H9 (cell line): ENCODE measurements around the gene CFAP99. TPM values are rescaled to one million over a fixed set of nuclear protein-coding genes. Genes with fewer than 3 reads are reported as not detected.

Experiments
- DNase-seq: peaks from one replicate; pipeline ENCODE4 v3.0.0-alpha.2; 2017
- H2AFZ ChIP-seq: one replicate; pipeline ENCODE4 v1.6.1; 2013; ENCODE audit warnings: mild to moderate bottlenecking, low read length, control low read depth, moderate library complexity
- H2AK5ac ChIP-seq: 2 replicates; pipeline ENCODE4 v1.6.1; 2013; ENCODE audit warnings: low read length, control low read depth, mixed read lengths; ENCODE audit not compliant: insufficient read length
- H2BK120ac ChIP-seq: one replicate; pipeline ENCODE4 v1.6.1; 2013; ENCODE audit warnings: low read depth, mild to moderate bottlenecking, low read length, control low read depth, inconsistent platforms; ENCODE audit not compliant: poor library complexity, severe bottlenecking
- H2BK12ac ChIP-seq: 2 replicates; pipeline ENCODE4 v1.6.1; 2013; ENCODE audit warnings: low read length, control low read depth, mixed read lengths, low read depth; ENCODE audit not compliant: insufficient read length
- H2BK15ac ChIP-seq: 2 replicates; pipeline ENCODE4 v1.6.1; 2013; ENCODE audit warnings: low read depth, low read length, control low read depth
- H2BK20ac ChIP-seq: one replicate; pipeline ENCODE4 v1.6.1; 2013; ENCODE audit warnings: low read depth, mild to moderate bottlenecking, low read length, control low read depth, inconsistent platforms; ENCODE audit not compliant: poor library complexity, severe bottlenecking
- H2BK5ac ChIP-seq: 2 replicates; pipeline ENCODE4 v1.6.1; 2013; ENCODE audit warnings: low read length, control low read depth, mixed read lengths; ENCODE audit not compliant: insufficient read length
- H3K14ac ChIP-seq: 2 replicates; pipeline ENCODE4 v1.6.1; 2013; ENCODE audit warnings: low read length, control low read depth; ENCODE audit not compliant: insufficient read depth
- H3K18ac ChIP-seq: 2 replicates; pipeline ENCODE4 v1.6.1; 2013; ENCODE audit warnings: low read depth, mild to moderate bottlenecking, mixed read lengths, low read length, control low read depth; ENCODE audit not compliant: insufficient read length
- H3K23ac ChIP-seq: 2 replicates; pipeline ENCODE4 v1.6.1; 2013; ENCODE audit warnings: low read length, control low read depth, mixed read lengths, low read depth; ENCODE audit not compliant: insufficient read length
- H3K23me2 ChIP-seq: 2 replicates; pipeline ENCODE4 v1.6.1; 2013; ENCODE audit warnings: low read depth, mild to moderate bottlenecking, mixed read lengths, low read length, control low read depth; ENCODE audit not compliant: insufficient read length, poor library complexity, severe bottlenecking
- H3K27ac ChIP-seq: 2 replicates; pipeline ENCODE4 v1.5.1; 2013; ENCODE audit warnings: low read length, control low read depth, mixed read lengths, low read depth; ENCODE audit not compliant: insufficient read length
- H3K27me3 ChIP-seq: 2 replicates; pipeline ENCODE4 v1.6.1; 2013; ENCODE audit warnings: low read length, control low read depth, inconsistent platforms; ENCODE audit not compliant: insufficient read depth
- H3K4ac ChIP-seq: 2 replicates; pipeline ENCODE4 v1.6.1; 2013; ENCODE audit warnings: low read depth, mild to moderate bottlenecking, control low read depth, inconsistent platforms, low read length, moderate library complexity
- H3K4me1 ChIP-seq: 2 replicates; pipeline ENCODE4 v1.6.1; 2013; ENCODE audit warnings: low read length, control low read depth, inconsistent platforms; ENCODE audit not compliant: insufficient read depth
- H3K4me2 ChIP-seq: 2 replicates; pipeline ENCODE4 v1.6.1; 2013; ENCODE audit warnings: low read length, control low read depth, mixed read lengths; ENCODE audit not compliant: insufficient read length, insufficient read depth
- H3K56ac ChIP-seq: 2 replicates; pipeline ENCODE4 v1.6.1; 2013; ENCODE audit warnings: low read depth, mild to moderate bottlenecking, mixed read lengths, low read length, control low read depth; ENCODE audit not compliant: insufficient read length
- H3K79me1 ChIP-seq: 2 replicates; pipeline ENCODE4 v1.6.1; 2013; ENCODE audit warnings: low read depth, mild to moderate bottlenecking, moderate library complexity, low read length, control low read depth, inconsistent platforms; ENCODE audit not compliant: insufficient read depth, poor library complexity, severe bottlenecking
- H3K79me2 ChIP-seq: 2 replicates; pipeline ENCODE4 v1.6.1; 2013; ENCODE audit warnings: low read length, control low read depth, inconsistent platforms; ENCODE audit not compliant: insufficient read depth
- H3K9ac ChIP-seq: 2 replicates; pipeline ENCODE4 v1.6.1; 2013; ENCODE audit warnings: low read length, control low read depth, mixed read lengths; ENCODE audit not compliant: insufficient read length; ENCODE audit errors: extremely low read depth
- H3K9me3 ChIP-seq: one replicate; pipeline ENCODE4 v1.6.1; 2013; ENCODE audit warnings: low read depth, low read length, inconsistent platforms; ENCODE audit not compliant: control insufficient read depth
- H3T11ph ChIP-seq: one replicate; pipeline ENCODE4 v1.6.1; 2013; ENCODE audit warnings: mild to moderate bottlenecking, low read length, control low read depth, inconsistent platforms
- H4K20me1 ChIP-seq: one replicate; pipeline ENCODE4 v1.6.1; 2013; ENCODE audit not compliant: control insufficient read depth, insufficient read length, insufficient read depth
- H4K5ac ChIP-seq: 2 replicates; pipeline ENCODE4 v1.6.1; 2013; ENCODE audit warnings: low read depth, mild to moderate bottlenecking, mixed read lengths, low read length, control low read depth; ENCODE audit not compliant: insufficient read length
- H4K8ac ChIP-seq: replicated peaks from 2 replicates; pipeline ENCODE4 v1.6.1; 2013; ENCODE audit warnings: low read length, control low read depth, mixed read lengths, low read depth; ENCODE audit not compliant: insufficient read length
- H4K91ac ChIP-seq: 2 replicates; pipeline ENCODE4 v1.6.1; 2013; ENCODE audit warnings: low read depth, mild to moderate bottlenecking, moderate library complexity, mixed read lengths, low read length, control low read depth; ENCODE audit not compliant: insufficient read length
- H3K27ac Mint-ChIP-seq, 3 experiments: 2 replicates in 2 of 3; 3 replicates in 1 of 3; pipeline ENCODE4 v1.8.0; 2020 to 2021; ENCODE audit warnings: mixed read lengths in 3 of 3, mild to moderate bottlenecking in 1 of 3, moderate library complexity in 1 of 3
- H3K27me3 Mint-ChIP-seq: 2 replicates; pipeline ENCODE4 v1.8.0; 2021; ENCODE audit warnings: low read depth, mild to moderate bottlenecking, moderate library complexity, mixed read lengths
- H3K36me3 Mint-ChIP-seq, 3 experiments: 2 replicates in 2 of 3; 3 replicates in 1 of 3; pipeline ENCODE4 v1.8.0; 2020 to 2021; ENCODE audit warnings: low read depth in 3 of 3, mixed read lengths in 3 of 3; ENCODE audit not compliant: insufficient read depth in 1 of 3
- H3K4me1 Mint-ChIP-seq, 2 experiments: 2 replicates each; pipeline ENCODE4 v1.8.0; 2020; ENCODE audit warnings: mixed read lengths in 2 of 2
- H3K4me3 Mint-ChIP-seq, 2 experiments: 2 replicates in 1 of 2; 3 replicates in 1 of 2; pipeline ENCODE4 v1.8.0; 2020 to 2021; ENCODE audit warnings: mild to moderate bottlenecking in 2 of 2, mixed read lengths in 2 of 2, moderate library complexity in 1 of 2
- H3K9me3 Mint-ChIP-seq, 2 experiments: 2 replicates in 1 of 2; 3 replicates in 1 of 2; pipeline ENCODE4 v1.8.0; 2020; ENCODE audit warnings: mild to moderate bottlenecking in 2 of 2, mixed read lengths in 2 of 2, moderate library complexity in 1 of 2
- total RNA-seq: library from RNA; stranded (reverse); gene quantifications from 2 replicates; pipeline ENCODE4 v1.2.1, GENCODE V29; 2021
- TF ChIP-seq, protein P1 (sequence below): fragments of 200-600 bp; sonication (generic); conservative IDR thresholded peaks from 3 replicates; pipeline ENCODE4 v1.8.0; 2021; ENCODE audit warnings: antibody characterized with exemption, mild to moderate bottlenecking

CFAP99 gene
- total RNA-seq, 1 experiment from 2014 or later: 0.35 TPM

DNA sequence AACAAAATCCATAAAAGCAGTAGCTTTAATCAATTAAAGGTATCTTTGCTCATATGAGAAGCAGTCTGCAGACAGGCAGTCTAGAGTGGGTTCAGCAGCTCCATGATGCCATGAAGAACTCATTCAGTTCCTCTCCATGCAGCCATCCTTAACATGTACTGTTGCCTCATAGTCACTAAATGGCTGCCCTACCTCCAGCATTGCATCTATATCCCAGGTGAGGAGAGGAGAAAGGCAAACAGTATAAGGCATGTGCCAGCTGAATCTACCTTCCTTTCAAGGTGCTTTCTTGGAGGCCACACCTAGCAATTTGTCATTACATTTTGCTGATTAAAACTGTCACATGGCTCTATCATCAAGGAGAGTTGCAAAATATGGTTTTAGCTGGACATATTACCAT lies 13.2 kb downstream of the CFAP99 start:
- H2BK20ac ChIP-seq: no peak overlapping the region
- no peaks in the 10 kb centered on the region for H3K23me2 ChIP-seq
- Mint-ChIP-seq H3K4me3 (no peak overlapping the region), H3K36me3 (no peaks in the 10 kb centered on the region), H3K9me3 (no peaks in the 10 kb centered on the region; a peak in 1 of 5 replicates), H3K27me3 (peaks cover 4% of the 10 kb centered on the region; the same call in 1 of the 2 replicates), H3K4me1 (peaks cover 6 to 9% of the 10 kb centered on the region in 2 experiments), H3K27ac (no peak overlapping the region)
- no peak overlapping the region for H2BK12ac ChIP-seq
- no peak overlapping the region for H3K9ac ChIP-seq
- DNase-seq: no peak
- no peak overlapping the region for H3K23ac ChIP-seq
- H3K4me2 ChIP-seq: no peak overlapping the region
- no peak overlapping the region for H3T11ph ChIP-seq
- no peak overlapping the region for H3K18ac ChIP-seq
- TF ChIP-seq, protein P1, sequence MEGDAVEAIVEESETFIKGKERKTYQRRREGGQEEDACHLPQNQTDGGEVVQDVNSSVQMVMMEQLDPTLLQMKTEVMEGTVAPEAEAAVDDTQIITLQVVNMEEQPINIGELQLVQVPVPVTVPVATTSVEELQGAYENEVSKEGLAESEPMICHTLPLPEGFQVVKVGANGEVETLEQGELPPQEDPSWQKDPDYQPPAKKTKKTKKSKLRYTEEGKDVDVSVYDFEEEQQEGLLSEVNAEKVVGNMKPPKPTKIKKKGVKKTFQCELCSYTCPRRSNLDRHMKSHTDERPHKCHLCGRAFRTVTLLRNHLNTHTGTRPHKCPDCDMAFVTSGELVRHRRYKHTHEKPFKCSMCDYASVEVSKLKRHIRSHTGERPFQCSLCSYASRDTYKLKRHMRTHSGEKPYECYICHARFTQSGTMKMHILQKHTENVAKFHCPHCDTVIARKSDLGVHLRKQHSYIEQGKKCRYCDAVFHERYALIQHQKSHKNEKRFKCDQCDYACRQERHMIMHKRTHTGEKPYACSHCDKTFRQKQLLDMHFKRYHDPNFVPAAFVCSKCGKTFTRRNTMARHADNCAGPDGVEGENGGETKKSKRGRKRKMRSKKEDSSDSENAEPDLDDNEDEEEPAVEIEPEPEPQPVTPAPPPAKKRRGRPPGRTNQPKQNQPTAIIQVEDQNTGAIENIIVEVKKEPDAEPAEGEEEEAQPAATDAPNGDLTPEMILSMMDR: no peak
- no peak overlapping the region for H3K56ac ChIP-seq
- no peaks in the 10 kb centered on the region for H3K9me3 ChIP-seq
- H2AFZ ChIP-seq: no peak overlapping the region
- H3K14ac ChIP-seq: no peak overlapping the region
- H3K79me1 ChIP-seq: no peaks in the 10 kb centered on the region
- no peaks in the 10 kb centered on the region for H4K20me1 ChIP-seq
- no peak overlapping the region for H3K27ac ChIP-seq
- H2BK15ac ChIP-seq: no peak overlapping the region
- H2AK5ac ChIP-seq: no peak overlapping the region
- H4K5ac ChIP-seq: peak overlapping the region; percentile 43
- H3K4me1 ChIP-seq: no peaks in the 10 kb centered on the region
- H3K79me2 ChIP-seq: no peaks in the 10 kb centered on the region
- H4K91ac ChIP-seq: no peak overlapping the region
- no peak overlapping the region for H4K8ac ChIP-seq
- no peaks in the 10 kb centered on the region for H3K27me3 ChIP-seq
- no peak overlapping the region for H3K4ac ChIP-seq
- H2BK5ac ChIP-seq: no peak overlapping the region
- H2BK120ac ChIP-seq: no peak overlapping the region
